Activated naive CD8-positive, alpha-beta T cell treated with anti-CD3 and anti-CD28 coated beads, Interleukin-2, amount 50 U/mL, for 16 hours (primary cell): ENCODE data around the gene TPD52L2.

Source experiments
- DNase-seq: peaks from one replicate; pipeline ENCODE4 v3.0.0-alpha.2; 2020; ENCODE audit warnings: low read depth, low spot score

The TPD52L2 gene

GRCh38 chr20:63930971-63931553 lies 66.0 kb downstream of the TPD52L2 start:
- no peak for DNase-seq

GRCh38 chr20:63931735-63932134 lies 66.7 kb downstream of the TPD52L2 start:
- DNase-seq, result no peak

GRCh38 chr20:63932606-63933160 lies 67.6 kb downstream of the TPD52L2 start:
- no peak for DNase-seq

- no peak for DNase-seq
These were observed 68.6 kb downstream of the TPD52L2 start for GRCh38 chr20:63933646-63934045.

- DNase-seq, result no peak
These were observed 69.4 kb downstream of the TPD52L2 start for GRCh38 chr20:63934271-63935068.

GRCh38 chr20:63935447-63935846 lies 70.4 kb downstream of the TPD52L2 start:
- no peak for DNase-seq

GRCh38 chr20:63937596-63937995 lies 72.5 kb downstream of the TPD52L2 start:
- DNase-seq, result no peak

GRCh38 chr20:63939061-63939935 lies 74.2 kb downstream of the TPD52L2 start:
- DNase-seq, result no peak

GRCh38 chr20:63940071-63940471 lies 75.0 kb downstream of the TPD52L2 start:
- DNase-seq, result no peak

GRCh38 chr20:63940472-63941266 lies 75.6 kb downstream of the TPD52L2 start:
- no peak for DNase-seq
